Osteoblast (primary cell): Measurements from ENCODE around the gene D2HGDH. TPM values are rescaled to one million over a fixed set of nuclear protein-coding genes. Genes with fewer than 3 reads are reported as not detected.

Experiments used
- DNase-seq: peaks from one replicate; pipeline ENCODE4 v3.0.0; 2011; ENCODE audit warnings: low spot score, mixed read lengths; ENCODE audit not compliant: insufficient read length; ENCODE audit errors: missing footprints
- H2AFZ ChIP-seq: 2 replicates; pipeline ENCODE4 v1.6.0; 2011; ENCODE audit warnings: mild to moderate bottlenecking, low read length
- H3K27ac ChIP-seq: 2 replicates; pipeline ENCODE4 v1.5.1; 2011; ENCODE audit warnings: mild to moderate bottlenecking, low read depth, low read length, moderate library complexity
- H3K27me3 ChIP-seq: 2 replicates; pipeline ENCODE4 v1.6.0; 2012; ENCODE audit warnings: mild to moderate bottlenecking, control low read depth, inconsistent platforms, low read length, moderate library complexity; ENCODE audit not compliant: insufficient read depth
- H3K36me3 ChIP-seq: 2 replicates; pipeline ENCODE4 v1.5.1; 2011; ENCODE audit warnings: mild to moderate bottlenecking, low read length, control low read depth, moderate library complexity; ENCODE audit not compliant: insufficient read depth
- H3K4me1 ChIP-seq: 2 replicates; pipeline ENCODE4 v1.5.1; 2011; ENCODE audit warnings: mild to moderate bottlenecking, low read length, control low read depth, moderate library complexity; ENCODE audit not compliant: insufficient read depth
- H3K4me2 ChIP-seq: 2 replicates; pipeline ENCODE4 v1.6.0; 2011; ENCODE audit warnings: mild to moderate bottlenecking, low read length; ENCODE audit not compliant: insufficient read depth
- H3K4me3 ChIP-seq: fragments of 200-600 bp; sonication (generic); 3 replicates; pipeline ENCODE4 v1.5.1; 2012; ENCODE audit warnings: mild to moderate bottlenecking, low read length, inconsistent platforms; ENCODE audit not compliant: insufficient read depth
- H3K79me2 ChIP-seq: 2 replicates; pipeline ENCODE4 v1.6.0; 2012; ENCODE audit warnings: mild to moderate bottlenecking, low read length, control low read depth, inconsistent platforms; ENCODE audit not compliant: insufficient read depth
- H3K9me3 ChIP-seq: 2 replicates; pipeline ENCODE4 v1.5.1; 2011; ENCODE audit warnings: low read depth, low read length, control low read depth
- H4K20me1 ChIP-seq: 2 replicates; pipeline ENCODE4 v1.6.0; 2012; ENCODE audit warnings: mild to moderate bottlenecking, low read length, control low read depth; ENCODE audit not compliant: insufficient read depth
- CTCF ChIP-seq: IDR thresholded peaks from 2 replicates; pipeline ENCODE4 v1.5.1; 2011; ENCODE audit warnings: mild to moderate bottlenecking, low read depth, low read length, moderate library complexity; ENCODE audit errors: extremely low read depth
- total RNA-seq: library from RNA; depleted of rRNA; stranded (reverse); fragments of >200 nt; gene quantifications from 2 replicates; pipeline ENCODE4 v1.2.3, GENCODE V29; 2012

D2HGDH gene
- total RNA-seq, 1 donor, result 15.6 TPM

DNA sequence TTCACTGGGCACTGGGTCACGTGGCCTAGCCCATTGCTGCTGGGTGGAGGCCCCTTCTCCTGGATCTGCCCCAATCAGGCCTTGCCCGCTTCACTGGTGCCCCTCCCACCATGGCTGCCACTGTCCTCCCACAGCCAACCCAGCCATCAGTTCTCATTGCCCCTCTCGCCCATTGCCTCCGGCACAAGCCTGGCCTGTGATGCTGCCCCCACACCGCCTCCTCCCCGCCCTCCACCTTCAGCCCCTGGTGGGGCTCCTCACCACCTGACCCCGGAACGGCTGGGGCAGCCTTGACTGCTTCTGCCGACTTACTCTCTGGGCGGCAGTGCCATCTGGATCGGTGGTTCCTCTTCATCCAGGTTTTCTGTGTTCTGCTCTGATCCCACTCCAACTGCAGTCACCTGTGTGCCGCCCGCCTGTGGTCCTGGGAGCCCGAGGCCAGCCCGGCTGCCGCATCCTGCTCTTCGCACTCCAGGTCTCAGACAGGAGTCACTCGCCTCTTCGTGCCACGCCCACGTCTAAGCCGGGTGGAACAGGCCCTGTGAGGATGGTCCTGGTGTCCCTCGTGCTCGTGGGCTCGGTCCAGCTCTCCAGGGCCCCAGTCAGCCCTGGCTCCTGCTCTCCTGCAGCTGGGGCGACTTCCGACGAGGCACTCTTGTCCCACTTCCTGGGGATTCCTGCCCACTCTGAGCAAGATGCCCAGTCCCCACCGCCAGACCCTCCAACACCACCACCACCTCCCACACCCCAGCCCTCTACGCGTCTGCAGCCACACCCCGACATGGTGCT, 14.2 kb downstream of the D2HGDH start:
- Histone ChIP-seq H3K4me2 (no peak overlapping the region), H3K27ac (no peak overlapping the region), H3K36me3 (peaks cover 44% of the 10 kb centered on the region), H3K27me3 (no peaks in the 10 kb centered on the region), H3K9me3 (no peaks in the 10 kb centered on the region), H3K79me2 (no peaks in the 10 kb centered on the region), H4K20me1 (peaks cover 8% of the 10 kb centered on the region), H2AFZ (no peak overlapping the region), H3K4me3 (no peak overlapping the region), H3K4me1 (no peaks in the 10 kb centered on the region)
- DNase-seq, result no peak
- TF ChIP-seq CTCF, result no peak

- no peak overlapping the region for H3K27ac ChIP-seq
- no peak overlapping the region for H3K4me2 ChIP-seq
- no peaks in the 10 kb centered on the region for H3K9me3 ChIP-seq
- H4K20me1 ChIP-seq, result peaks cover under 1% of the 10 kb centered on the region
- no peaks in the 10 kb centered on the region for H3K79me2 ChIP-seq
- TF ChIP-seq CTCF, result no peak
- H3K4me3 ChIP-seq, result no peak overlapping the region
- H3K36me3 ChIP-seq, result peaks cover 30% of the 10 kb centered on the region
- H2AFZ ChIP-seq, result no peak overlapping the region
- H3K27me3 ChIP-seq, result no peaks in the 10 kb centered on the region
- no peaks in the 10 kb centered on the region for H3K4me1 ChIP-seq
- peak; percentile 72 for DNase-seq
Measured at GRCh38 chr2:241750076-241750840, 15.8 kb downstream of the D2HGDH start.

DNA sequence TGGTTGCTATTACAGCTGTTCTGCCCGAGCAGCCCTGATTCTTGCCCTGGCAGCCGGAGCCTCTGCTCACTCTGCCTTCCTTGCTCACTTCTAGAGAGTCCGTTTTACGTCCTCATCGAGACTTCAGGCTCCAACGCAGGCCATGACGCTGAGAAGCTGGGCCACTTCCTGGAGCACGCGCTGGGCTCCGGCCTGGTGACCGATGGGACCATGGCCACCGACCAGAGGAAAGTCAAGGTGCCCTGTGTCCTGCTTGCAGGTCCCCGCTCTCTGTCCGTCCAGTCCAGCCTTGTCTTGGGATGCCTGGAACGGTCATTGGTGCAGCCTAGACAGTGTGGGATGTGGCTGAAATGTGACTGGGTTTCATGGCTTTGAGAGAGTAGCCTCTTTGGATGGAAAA, 16.7 kb downstream of the D2HGDH start:
- Histone ChIP-seq H3K79me2 (no peaks in the 10 kb centered on the region), H3K36me3 (peaks cover 29% of the 10 kb centered on the region), H2AFZ (no peak overlapping the region), H3K27ac (no peak overlapping the region), H3K9me3 (no peaks in the 10 kb centered on the region), H4K20me1 (peaks cover 4% of the 10 kb centered on the region), H3K27me3 (no peaks in the 10 kb centered on the region), H3K4me1 (no peaks in the 10 kb centered on the region), H3K4me2 (no peak overlapping the region), H3K4me3 (no peak overlapping the region)
- TF ChIP-seq CTCF, result no peak
- peak; percentile 82 for DNase-seq

DNA sequence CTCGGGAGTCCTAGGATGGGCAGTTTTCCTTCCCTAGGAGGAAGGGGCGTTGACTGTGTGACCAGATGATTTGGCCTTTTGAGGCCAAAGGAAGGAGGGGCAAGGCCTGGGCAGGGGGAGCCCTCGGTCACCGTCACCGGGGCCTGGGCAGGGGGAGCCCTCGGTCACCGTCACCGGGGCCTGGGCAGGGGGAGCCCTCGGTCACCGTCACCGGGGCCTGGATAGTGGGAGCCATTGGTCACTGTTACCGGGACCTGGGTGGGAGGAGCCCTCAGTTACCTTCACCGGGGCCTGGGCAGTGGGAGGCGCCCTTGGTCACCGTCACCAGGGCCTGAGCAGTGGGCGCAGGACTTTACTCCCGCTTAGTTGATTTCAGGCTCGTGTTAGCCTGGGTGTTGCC, 17.3 kb downstream of the D2HGDH start:
- H3K27ac ChIP-seq, result no peak overlapping the region
- no peaks in the 10 kb centered on the region for H3K79me2 ChIP-seq
- H3K9me3 ChIP-seq, result no peaks in the 10 kb centered on the region
- H3K27me3 ChIP-seq, result no peaks in the 10 kb centered on the region
- peaks cover 4% of the 10 kb centered on the region for H4K20me1 ChIP-seq
- DNase-seq, result no peak
- H3K36me3 ChIP-seq, result peaks cover 31% of the 10 kb centered on the region
- no peak overlapping the region for H2AFZ ChIP-seq
- no peak overlapping the region for H3K4me3 ChIP-seq
- H3K4me1 ChIP-seq, result no peaks in the 10 kb centered on the region
- TF ChIP-seq CTCF, result no peak
- H3K4me2 ChIP-seq, result no peak overlapping the region
